WTC11 (cell line): ENCODE measurements around the gene CEP152. TPM values are rescaled to one million over a fixed set of nuclear protein-coding genes. Genes with fewer than 3 reads are reported as not detected.

Experiments used
- ATAC-seq: fragments of 200-7000 bp; cut with Tn5 transposase; 2 replicates; pipeline ENCODE4 v1.10.0; 2021; ENCODE audit warnings: mild to moderate bottlenecking, moderate library complexity
- CTCF ChIA-PET: fragments of 300-600 bp; sonication (Branson Sonifier 250); formaldehyde crosslinking; loops from one replicate; lab custom pipeline; 2021; ENCODE audit warnings: antibody characterized with exemption; lab: Charles Lee
- POLR2A ChIA-PET: fragments of 350-600 bp; sonication (Branson Sonifier 250); formaldehyde crosslinking; loops from one replicate; lab custom pipeline; 2021; ENCODE audit warnings: antibody characterized with exemption; lab: Charles Lee
- DNase-seq: peaks from one replicate; pipeline ENCODE4 v3.0.0; 2021; ENCODE audit warnings: low spot score
- H3K27ac Mint-ChIP-seq: 2 replicates; pipeline ENCODE4 v1.8.0; 2021; ENCODE audit warnings: mixed read lengths
- H3K27me3 Mint-ChIP-seq: 2 replicates; pipeline ENCODE4 v1.8.0; 2021; ENCODE audit warnings: low read depth, mild to moderate bottlenecking, moderate library complexity, mixed read lengths
- H3K36me3 Mint-ChIP-seq: 2 replicates; pipeline ENCODE4 v1.8.0; 2021; ENCODE audit warnings: mixed read lengths
- H3K4me1 Mint-ChIP-seq: 2 replicates; pipeline ENCODE4 v1.8.0; 2022; ENCODE audit warnings: mixed read lengths
- H3K4me3 Mint-ChIP-seq: 2 replicates; pipeline ENCODE4 v1.8.0; 2021; ENCODE audit warnings: mild to moderate bottlenecking, moderate library complexity, mixed read lengths
- H3K9me3 Mint-ChIP-seq: 2 replicates; pipeline ENCODE4 v1.8.0; 2021; ENCODE audit warnings: mixed read lengths
- CREB1 ChIP-seq: sonication (generic); formaldehyde crosslinking; IDR thresholded peaks from 2 replicates; pipeline ENCODE4 v1.8.0; 2023; ENCODE audit warnings: mild to moderate bottlenecking, missing genetic modification reagents
- CREM ChIP-seq: sonication (generic); formaldehyde crosslinking; IDR thresholded peaks from 2 replicates; pipeline ENCODE4 v1.8.1; 2022; ENCODE audit warnings: mild to moderate bottlenecking, missing genetic modification reagents, moderate library complexity
- ELF4 ChIP-seq: sonication (generic); formaldehyde crosslinking; IDR thresholded peaks from 2 replicates; pipeline ENCODE4 v1.8.1; 2022; ENCODE audit warnings: low read depth, mild to moderate bottlenecking, moderate library complexity, missing genetic modification reagents
- ETV6 ChIP-seq: sonication (generic); formaldehyde crosslinking; IDR thresholded peaks from 2 replicates; pipeline ENCODE4 v1.8.1; 2022; ENCODE audit warnings: mild to moderate bottlenecking, missing genetic modification reagents
- GTF2I ChIP-seq: fragments of 250-450 bp; sonication (Bioruptor Pico); conservative IDR thresholded peaks from 2 replicates; pipeline ENCODE4 v1.4.0; 2021; ENCODE audit warnings: mild to moderate bottlenecking
- KAT7 ChIP-seq: sonication (generic); formaldehyde crosslinking; IDR thresholded peaks from 2 replicates; pipeline ENCODE4 v1.8.1; 2023; ENCODE audit warnings: missing genetic modification reagents, mild to moderate bottlenecking, borderline replicate concordance
- NFATC4 ChIP-seq: fragments of 250-450 bp; sonication (Bioruptor Pico); IDR thresholded peaks from 2 replicates; pipeline ENCODE4 v1.9.0; 2021; ENCODE audit warnings: mild to moderate bottlenecking
- NR1H2 ChIP-seq: sonication (generic); formaldehyde crosslinking; IDR thresholded peaks from 2 replicates; pipeline ENCODE4 v1.9.0; 2021; ENCODE audit warnings: mild to moderate bottlenecking, moderate library complexity, missing genetic modification reagents
- RELA ChIP-seq: sonication (generic); formaldehyde crosslinking; IDR thresholded peaks from 2 replicates; pipeline ENCODE4 v1.8.1; 2022; ENCODE audit warnings: missing genetic modification reagents, mild to moderate bottlenecking, borderline replicate concordance
- SMAD4 ChIP-seq: sonication (generic); formaldehyde crosslinking; IDR thresholded peaks from 2 replicates; pipeline ENCODE4 v1.8.0; 2022; ENCODE audit warnings: mild to moderate bottlenecking, missing genetic modification reagents
- SP1 ChIP-seq: sonication (generic); formaldehyde crosslinking; conservative IDR thresholded peaks from 2 replicates; pipeline ENCODE4 v1.8.1; 2022; ENCODE audit warnings: missing genetic modification reagents
- TCF7 ChIP-seq: sonication (generic); formaldehyde crosslinking; IDR thresholded peaks from 2 replicates; pipeline ENCODE4 v1.8.0; 2022; ENCODE audit warnings: mild to moderate bottlenecking, low read depth, missing genetic modification reagents, moderate library complexity
- TEAD1 ChIP-seq: sonication (generic); formaldehyde crosslinking; IDR thresholded peaks from 2 replicates; pipeline ENCODE4 v1.8.0; 2022; ENCODE audit warnings: mild to moderate bottlenecking, missing genetic modification reagents
- ZNF138 ChIP-seq: sonication (generic); formaldehyde crosslinking; conservative IDR thresholded peaks from 2 replicates; pipeline ENCODE4 v1.8.1; 2022; ENCODE audit warnings: mild to moderate bottlenecking, moderate library complexity, missing genetic modification reagents
- total RNA-seq: library from RNA; stranded (reverse); gene quantifications from 3 replicates; pipeline ENCODE4 v1.2.3, GENCODE V29; 2021
- TF ChIP-seq, protein P1 (sequence below): sonication (generic); formaldehyde crosslinking; IDR thresholded peaks from 2 replicates; pipeline ENCODE4 v1.8.1; 2023; ENCODE audit warnings: mild to moderate bottlenecking, missing genetic modification reagents, moderate library complexity
- TF ChIP-seq, protein P2 (sequence below): fragments of 200-600 bp; IDR thresholded peaks from 2 replicates; pipeline ENCODE4 v1.8.0; 2022; ENCODE audit warnings: antibody characterized with exemption
- TF ChIP-seq, protein P3 (sequence below): sonication (generic); formaldehyde crosslinking; IDR thresholded peaks from 2 replicates; pipeline ENCODE4 v1.8.0; 2023; ENCODE audit warnings: mild to moderate bottlenecking, missing genetic modification reagents
- TF ChIP-seq, protein P4 (sequence below): sonication (generic); formaldehyde crosslinking; IDR thresholded peaks from 2 replicates; pipeline ENCODE4 v1.8.1; 2022; ENCODE audit warnings: low read depth, missing genetic modification reagents, borderline replicate concordance
- TF ChIP-seq, protein P5 (sequence below): fragments of 250-450 bp; sonication (Bioruptor Pico); IDR thresholded peaks from 2 replicates; pipeline ENCODE4 v1.9.0; 2021; ENCODE audit warnings: moderate library complexity, mild to moderate bottlenecking, inconsistent platforms, borderline replicate concordance
- TF ChIP-seq, protein P6 (sequence below): sonication (generic); formaldehyde crosslinking; IDR thresholded peaks from 2 replicates; pipeline ENCODE4 v1.8.0; 2022; ENCODE audit warnings: mild to moderate bottlenecking, missing genetic modification reagents
- TF ChIP-seq, protein P7 (sequence below): sonication (generic); formaldehyde crosslinking; IDR thresholded peaks from 2 replicates; pipeline ENCODE4 v1.8.0; 2022; ENCODE audit warnings: mild to moderate bottlenecking, missing genetic modification reagents
- TF ChIP-seq, protein P8 (sequence below): fragments of 250-450 bp; sonication (Bioruptor Pico); IDR thresholded peaks from 2 replicates; pipeline ENCODE4 v1.9.0; 2021; ENCODE audit warnings: mild to moderate bottlenecking

The CEP152 gene
- total RNA-seq, 1 experiment from 2014 or later: 16.7 TPM

DNA sequence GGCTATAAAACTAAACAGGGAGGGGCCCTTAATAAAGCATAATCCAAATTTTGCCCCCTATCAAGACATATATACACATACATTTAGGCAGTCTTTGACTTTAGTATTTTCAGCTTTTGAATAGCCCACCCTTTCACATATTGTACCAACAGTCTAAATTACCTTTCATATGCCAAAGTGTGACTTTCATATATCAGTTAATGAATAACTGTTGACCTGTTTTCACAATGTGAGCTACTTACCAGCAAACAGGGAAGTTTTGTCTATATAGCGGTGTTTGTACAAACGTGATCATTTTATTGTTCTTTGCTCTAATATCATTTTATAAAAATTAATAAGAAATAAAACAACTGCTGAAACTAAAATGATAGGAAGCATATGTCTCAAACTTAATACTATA is 28.0 kb downstream of the CEP152 start:
- POLR2A ChIA-PET: no interaction called here
- ATAC-seq (no peak), DNase-seq (no peak)
- CTCF ChIA-PET: no interaction called here
- H3K4me3 Mint-ChIP-seq: no peak overlapping the region
- no peaks in the 10 kb centered on the region for H3K9me3 Mint-ChIP-seq
- no peaks in the 10 kb centered on the region for H3K27me3 Mint-ChIP-seq
- TF ChIP-seq, protein P1, sequence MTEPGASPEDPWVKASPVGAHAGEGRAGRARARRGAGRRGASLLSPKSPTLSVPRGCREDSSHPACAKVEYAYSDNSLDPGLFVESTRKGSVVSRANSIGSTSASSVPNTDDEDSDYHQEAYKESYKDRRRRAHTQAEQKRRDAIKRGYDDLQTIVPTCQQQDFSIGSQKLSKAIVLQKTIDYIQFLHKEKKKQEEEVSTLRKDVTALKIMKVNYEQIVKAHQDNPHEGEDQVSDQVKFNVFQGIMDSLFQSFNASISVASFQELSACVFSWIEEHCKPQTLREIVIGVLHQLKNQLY (CRISPR knock-in tag): no peak
- TF ChIP-seq, protein P2, sequence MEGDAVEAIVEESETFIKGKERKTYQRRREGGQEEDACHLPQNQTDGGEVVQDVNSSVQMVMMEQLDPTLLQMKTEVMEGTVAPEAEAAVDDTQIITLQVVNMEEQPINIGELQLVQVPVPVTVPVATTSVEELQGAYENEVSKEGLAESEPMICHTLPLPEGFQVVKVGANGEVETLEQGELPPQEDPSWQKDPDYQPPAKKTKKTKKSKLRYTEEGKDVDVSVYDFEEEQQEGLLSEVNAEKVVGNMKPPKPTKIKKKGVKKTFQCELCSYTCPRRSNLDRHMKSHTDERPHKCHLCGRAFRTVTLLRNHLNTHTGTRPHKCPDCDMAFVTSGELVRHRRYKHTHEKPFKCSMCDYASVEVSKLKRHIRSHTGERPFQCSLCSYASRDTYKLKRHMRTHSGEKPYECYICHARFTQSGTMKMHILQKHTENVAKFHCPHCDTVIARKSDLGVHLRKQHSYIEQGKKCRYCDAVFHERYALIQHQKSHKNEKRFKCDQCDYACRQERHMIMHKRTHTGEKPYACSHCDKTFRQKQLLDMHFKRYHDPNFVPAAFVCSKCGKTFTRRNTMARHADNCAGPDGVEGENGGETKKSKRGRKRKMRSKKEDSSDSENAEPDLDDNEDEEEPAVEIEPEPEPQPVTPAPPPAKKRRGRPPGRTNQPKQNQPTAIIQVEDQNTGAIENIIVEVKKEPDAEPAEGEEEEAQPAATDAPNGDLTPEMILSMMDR: no peak
- TF ChIP-seq, protein P3, sequence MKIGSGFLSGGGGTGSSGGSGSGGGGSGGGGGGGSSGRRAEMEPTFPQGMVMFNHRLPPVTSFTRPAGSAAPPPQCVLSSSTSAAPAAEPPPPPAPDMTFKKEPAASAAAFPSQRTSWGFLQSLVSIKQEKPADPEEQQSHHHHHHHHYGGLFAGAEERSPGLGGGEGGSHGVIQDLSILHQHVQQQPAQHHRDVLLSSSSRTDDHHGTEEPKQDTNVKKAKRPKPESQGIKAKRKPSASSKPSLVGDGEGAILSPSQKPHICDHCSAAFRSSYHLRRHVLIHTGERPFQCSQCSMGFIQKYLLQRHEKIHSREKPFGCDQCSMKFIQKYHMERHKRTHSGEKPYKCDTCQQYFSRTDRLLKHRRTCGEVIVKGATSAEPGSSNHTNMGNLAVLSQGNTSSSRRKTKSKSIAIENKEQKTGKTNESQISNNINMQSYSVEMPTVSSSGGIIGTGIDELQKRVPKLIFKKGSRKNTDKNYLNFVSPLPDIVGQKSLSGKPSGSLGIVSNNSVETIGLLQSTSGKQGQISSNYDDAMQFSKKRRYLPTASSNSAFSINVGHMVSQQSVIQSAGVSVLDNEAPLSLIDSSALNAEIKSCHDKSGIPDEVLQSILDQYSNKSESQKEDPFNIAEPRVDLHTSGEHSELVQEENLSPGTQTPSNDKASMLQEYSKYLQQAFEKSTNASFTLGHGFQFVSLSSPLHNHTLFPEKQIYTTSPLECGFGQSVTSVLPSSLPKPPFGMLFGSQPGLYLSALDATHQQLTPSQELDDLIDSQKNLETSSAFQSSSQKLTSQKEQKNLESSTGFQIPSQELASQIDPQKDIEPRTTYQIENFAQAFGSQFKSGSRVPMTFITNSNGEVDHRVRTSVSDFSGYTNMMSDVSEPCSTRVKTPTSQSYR (CRISPR knock-in tag): no peak
- TF ChIP-seq ETV6 (CRISPR knock-in tag) (no peak), ELF4 (no peak), NR1H2 (CRISPR knock-in tag) (no peak), NFATC4 (CRISPR knock-in tag) (no peak), TCF7 (no peak), RELA (CRISPR knock-in tag) (no peak), GTF2I (no peak)
- TF ChIP-seq, protein P4, sequence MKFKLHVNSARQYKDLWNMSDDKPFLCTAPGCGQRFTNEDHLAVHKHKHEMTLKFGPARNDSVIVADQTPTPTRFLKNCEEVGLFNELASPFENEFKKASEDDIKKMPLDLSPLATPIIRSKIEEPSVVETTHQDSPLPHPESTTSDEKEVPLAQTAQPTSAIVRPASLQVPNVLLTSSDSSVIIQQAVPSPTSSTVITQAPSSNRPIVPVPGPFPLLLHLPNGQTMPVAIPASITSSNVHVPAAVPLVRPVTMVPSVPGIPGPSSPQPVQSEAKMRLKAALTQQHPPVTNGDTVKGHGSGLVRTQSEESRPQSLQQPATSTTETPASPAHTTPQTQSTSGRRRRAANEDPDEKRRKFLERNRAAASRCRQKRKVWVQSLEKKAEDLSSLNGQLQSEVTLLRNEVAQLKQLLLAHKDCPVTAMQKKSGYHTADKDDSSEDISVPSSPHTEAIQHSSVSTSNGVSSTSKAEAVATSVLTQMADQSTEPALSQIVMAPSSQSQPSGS: no peak
- TF ChIP-seq, protein P5, sequence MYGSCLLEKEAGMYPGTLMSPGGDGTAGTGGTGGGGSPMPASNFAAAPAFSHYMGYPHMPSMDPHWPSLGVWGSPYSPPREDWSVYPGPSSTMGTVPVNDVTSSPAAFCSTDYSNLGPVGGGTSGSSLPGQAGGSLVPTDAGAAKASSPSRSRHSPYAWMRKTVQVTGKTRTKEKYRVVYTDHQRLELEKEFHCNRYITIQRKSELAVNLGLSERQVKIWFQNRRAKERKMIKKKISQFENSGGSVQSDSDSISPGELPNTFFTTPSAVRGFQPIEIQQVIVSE: no peak
- no peak overlapping the region for H3K27ac Mint-ChIP-seq
- peaks cover 4% of the 10 kb centered on the region; the same call in 1 of the 2 replicates for H3K4me1 Mint-ChIP-seq
- H3K36me3 Mint-ChIP-seq: peaks cover 21% of the 10 kb centered on the region

DNA sequence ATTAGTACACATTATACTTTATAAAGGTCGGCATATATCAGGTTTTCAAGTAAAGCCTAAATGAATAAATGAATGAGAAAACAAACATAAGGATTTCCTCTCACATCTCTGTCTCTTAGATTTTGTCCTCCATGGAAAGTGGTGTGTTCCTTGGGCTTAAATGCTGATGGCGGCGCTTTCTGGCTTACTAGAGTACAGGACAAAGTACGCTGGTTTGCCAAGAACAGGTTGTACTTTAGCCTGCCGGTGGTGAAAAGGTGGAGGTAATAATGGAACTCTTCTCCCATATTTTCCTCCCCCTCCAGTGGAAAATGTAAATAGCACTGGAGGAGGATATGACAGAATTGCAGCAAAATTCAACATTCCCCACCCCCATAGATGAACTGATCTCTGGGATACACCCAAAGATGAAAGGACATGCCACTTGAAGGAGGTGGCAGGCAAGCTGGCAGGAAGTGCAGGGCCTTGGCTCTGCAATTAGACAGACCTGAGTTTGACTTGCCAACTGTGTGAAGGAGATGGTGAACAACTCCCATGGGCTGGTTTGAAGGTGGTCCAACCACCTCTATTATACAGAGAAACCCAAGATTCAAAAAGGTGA is 29.3 kb downstream of the CEP152 start:
- ChIA-PET CTCF (no interaction called here), POLR2A (no interaction called here)
- Mint-ChIP-seq H3K36me3 (peaks cover 20% of the 10 kb centered on the region), H3K27ac (no peak overlapping the region), H3K27me3 (no peaks in the 10 kb centered on the region), H3K4me3 (no peak overlapping the region), H3K4me1 (peaks cover 6% of the 10 kb centered on the region; the same call in 1 of the 2 replicates), H3K9me3 (no peaks in the 10 kb centered on the region)
- no peak for DNase-seq
- ATAC-seq: no peak
- TF ChIP-seq ZNF138 (no peak), SMAD4 (no peak), ETV6 (CRISPR knock-in tag) (no peak), CREM (CRISPR knock-in tag) (no peak), KAT7 (CRISPR knock-in tag) (no peak), SP1 (no peak), TEAD1 (CRISPR knock-in tag) (no peak), CREB1 (CRISPR knock-in tag) (no peak)
- TF ChIP-seq, protein P6, sequence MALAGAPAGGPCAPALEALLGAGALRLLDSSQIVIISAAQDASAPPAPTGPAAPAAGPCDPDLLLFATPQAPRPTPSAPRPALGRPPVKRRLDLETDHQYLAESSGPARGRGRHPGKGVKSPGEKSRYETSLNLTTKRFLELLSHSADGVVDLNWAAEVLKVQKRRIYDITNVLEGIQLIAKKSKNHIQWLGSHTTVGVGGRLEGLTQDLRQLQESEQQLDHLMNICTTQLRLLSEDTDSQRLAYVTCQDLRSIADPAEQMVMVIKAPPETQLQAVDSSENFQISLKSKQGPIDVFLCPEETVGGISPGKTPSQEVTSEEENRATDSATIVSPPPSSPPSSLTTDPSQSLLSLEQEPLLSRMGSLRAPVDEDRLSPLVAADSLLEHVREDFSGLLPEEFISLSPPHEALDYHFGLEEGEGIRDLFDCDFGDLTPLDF (CRISPR knock-in tag): no peak
- TF ChIP-seq, protein P7, sequence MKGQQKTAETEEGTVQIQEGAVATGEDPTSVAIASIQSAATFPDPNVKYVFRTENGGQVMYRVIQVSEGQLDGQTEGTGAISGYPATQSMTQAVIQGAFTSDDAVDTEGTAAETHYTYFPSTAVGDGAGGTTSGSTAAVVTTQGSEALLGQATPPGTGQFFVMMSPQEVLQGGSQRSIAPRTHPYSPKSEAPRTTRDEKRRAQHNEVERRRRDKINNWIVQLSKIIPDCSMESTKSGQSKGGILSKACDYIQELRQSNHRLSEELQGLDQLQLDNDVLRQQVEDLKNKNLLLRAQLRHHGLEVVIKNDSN (CRISPR knock-in tag): no peak
- TF ChIP-seq, protein P8, sequence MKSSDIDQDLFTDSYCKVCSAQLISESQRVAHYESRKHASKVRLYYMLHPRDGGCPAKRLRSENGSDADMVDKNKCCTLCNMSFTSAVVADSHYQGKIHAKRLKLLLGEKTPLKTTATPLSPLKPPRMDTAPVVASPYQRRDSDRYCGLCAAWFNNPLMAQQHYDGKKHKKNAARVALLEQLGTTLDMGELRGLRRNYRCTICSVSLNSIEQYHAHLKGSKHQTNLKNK (CRISPR knock-in tag): no peak
